HCT116 (cell line): ENCODE measurements around the gene MBD3.

ENCODE experiments used
- ATF3 ChIP-seq: IDR thresholded peaks from 2 replicates; pipeline ENCODE4 v1.6.1; 2012
- CBX3 ChIP-seq: IDR thresholded peaks from 2 replicates; pipeline ENCODE4 v1.6.1; 2012; ENCODE audit warnings: low read depth
- EGR1 ChIP-seq: IDR thresholded peaks from 2 replicates; pipeline ENCODE4 v1.6.1; 2012; ENCODE audit warnings: low read depth
- EZH2phosphoT487 ChIP-seq: fragments of 200-600 bp; IDR thresholded peaks from 2 replicates; pipeline ENCODE4 v1.6.1; 2018; ENCODE audit warnings: antibody characterized with exemption, borderline replicate concordance
- POLR2A ChIP-seq: IDR thresholded peaks from 2 replicates; pipeline ENCODE4 v1.7.0; 2011; ENCODE audit warnings: borderline replicate concordance; ENCODE audit not compliant: insufficient read depth, insufficient read length; ENCODE audit errors: extremely low read depth
- SP1 ChIP-seq: IDR thresholded peaks from 2 replicates; pipeline ENCODE4 v1.6.1; 2012; ENCODE audit warnings: low read depth
- TF ChIP-seq, protein P1 (sequence below): IDR thresholded peaks from 2 replicates; pipeline ENCODE4 v1.6.1; 2012; ENCODE audit warnings: low read depth
- TF ChIP-seq, protein P2 (sequence below), 3 experiments: fragments of 200-600 bp in 1 of 3; sonication (generic) in 1 of 3; IDR thresholded peaks in 2 of 3; conservative IDR thresholded peaks in 1 of 3; 2 replicates each; pipeline ENCODE4 v1.5.1; 2012 to 2017; ENCODE audit warnings: low read depth in 2 of 3, low read length in 2 of 3, antibody characterized with exemption in 1 of 3, borderline replicate concordance in 1 of 3, control low read depth in 1 of 3, mild to moderate bottlenecking in 1 of 3, mixed read lengths in 1 of 3, mixed run types in 1 of 3, moderate library complexity in 1 of 3; ENCODE audit not compliant: insufficient read depth in 1 of 3

DNA sequence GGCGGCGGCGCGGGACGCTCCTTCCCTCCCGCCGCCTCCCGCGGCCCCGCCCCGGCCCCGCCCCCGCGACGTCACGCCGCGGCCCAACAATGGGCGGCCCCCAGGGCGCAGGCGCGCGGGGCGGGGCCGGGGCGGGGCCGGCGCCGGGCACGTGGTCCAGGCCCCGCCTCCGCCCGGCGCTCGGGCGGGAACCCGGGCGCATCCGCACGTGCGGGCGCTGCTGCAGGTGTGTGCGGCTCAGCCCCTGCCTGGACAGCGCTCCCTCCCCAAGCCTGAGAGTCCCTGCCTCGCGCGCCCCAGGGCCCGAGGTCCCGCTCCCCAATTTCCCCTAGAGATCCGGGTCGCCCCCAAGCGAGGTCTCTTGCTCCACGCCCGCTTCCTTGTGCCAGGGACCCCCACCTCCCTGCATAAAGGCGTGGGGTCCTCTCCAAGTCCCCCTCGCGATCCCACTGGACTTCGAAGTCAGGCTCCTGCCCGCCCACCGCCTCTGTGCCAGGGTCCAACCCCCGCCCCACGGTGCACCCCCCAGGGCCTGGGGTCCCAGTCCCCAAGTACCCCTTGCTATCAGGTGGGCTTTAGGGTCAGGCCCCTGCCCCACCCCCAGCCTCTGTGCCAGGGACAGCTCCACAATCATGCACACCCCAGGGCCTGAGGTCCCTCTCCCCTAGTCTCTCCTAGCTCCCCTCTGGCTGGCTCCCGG, 24.2 kb downstream of the MBD3 start, which contains the start of gene MEX3D:
- TF ChIP-seq CBX3 = no peak; the same call in 1 of the 2 replicates
- TF ChIP-seq EGR1 = no peak
- TF ChIP-seq, protein P1, sequence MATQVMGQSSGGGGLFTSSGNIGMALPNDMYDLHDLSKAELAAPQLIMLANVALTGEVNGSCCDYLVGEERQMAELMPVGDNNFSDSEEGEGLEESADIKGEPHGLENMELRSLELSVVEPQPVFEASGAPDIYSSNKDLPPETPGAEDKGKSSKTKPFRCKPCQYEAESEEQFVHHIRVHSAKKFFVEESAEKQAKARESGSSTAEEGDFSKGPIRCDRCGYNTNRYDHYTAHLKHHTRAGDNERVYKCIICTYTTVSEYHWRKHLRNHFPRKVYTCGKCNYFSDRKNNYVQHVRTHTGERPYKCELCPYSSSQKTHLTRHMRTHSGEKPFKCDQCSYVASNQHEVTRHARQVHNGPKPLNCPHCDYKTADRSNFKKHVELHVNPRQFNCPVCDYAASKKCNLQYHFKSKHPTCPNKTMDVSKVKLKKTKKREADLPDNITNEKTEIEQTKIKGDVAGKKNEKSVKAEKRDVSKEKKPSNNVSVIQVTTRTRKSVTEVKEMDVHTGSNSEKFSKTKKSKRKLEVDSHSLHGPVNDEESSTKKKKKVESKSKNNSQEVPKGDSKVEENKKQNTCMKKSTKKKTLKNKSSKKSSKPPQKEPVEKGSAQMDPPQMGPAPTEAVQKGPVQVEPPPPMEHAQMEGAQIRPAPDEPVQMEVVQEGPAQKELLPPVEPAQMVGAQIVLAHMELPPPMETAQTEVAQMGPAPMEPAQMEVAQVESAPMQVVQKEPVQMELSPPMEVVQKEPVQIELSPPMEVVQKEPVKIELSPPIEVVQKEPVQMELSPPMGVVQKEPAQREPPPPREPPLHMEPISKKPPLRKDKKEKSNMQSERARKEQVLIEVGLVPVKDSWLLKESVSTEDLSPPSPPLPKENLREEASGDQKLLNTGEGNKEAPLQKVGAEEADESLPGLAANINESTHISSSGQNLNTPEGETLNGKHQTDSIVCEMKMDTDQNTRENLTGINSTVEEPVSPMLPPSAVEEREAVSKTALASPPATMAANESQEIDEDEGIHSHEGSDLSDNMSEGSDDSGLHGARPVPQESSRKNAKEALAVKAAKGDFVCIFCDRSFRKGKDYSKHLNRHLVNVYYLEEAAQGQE = no peak
- TF ChIP-seq POLR2A = no peak
- no peak for TF ChIP-seq EZH2phosphoT487
- TF ChIP-seq SP1 = no peak
- TF ChIP-seq, protein P2, sequence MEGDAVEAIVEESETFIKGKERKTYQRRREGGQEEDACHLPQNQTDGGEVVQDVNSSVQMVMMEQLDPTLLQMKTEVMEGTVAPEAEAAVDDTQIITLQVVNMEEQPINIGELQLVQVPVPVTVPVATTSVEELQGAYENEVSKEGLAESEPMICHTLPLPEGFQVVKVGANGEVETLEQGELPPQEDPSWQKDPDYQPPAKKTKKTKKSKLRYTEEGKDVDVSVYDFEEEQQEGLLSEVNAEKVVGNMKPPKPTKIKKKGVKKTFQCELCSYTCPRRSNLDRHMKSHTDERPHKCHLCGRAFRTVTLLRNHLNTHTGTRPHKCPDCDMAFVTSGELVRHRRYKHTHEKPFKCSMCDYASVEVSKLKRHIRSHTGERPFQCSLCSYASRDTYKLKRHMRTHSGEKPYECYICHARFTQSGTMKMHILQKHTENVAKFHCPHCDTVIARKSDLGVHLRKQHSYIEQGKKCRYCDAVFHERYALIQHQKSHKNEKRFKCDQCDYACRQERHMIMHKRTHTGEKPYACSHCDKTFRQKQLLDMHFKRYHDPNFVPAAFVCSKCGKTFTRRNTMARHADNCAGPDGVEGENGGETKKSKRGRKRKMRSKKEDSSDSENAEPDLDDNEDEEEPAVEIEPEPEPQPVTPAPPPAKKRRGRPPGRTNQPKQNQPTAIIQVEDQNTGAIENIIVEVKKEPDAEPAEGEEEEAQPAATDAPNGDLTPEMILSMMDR (IDR thresholded peaks at IDR 0.05 in 2 of 3, conservative IDR thresholded peaks at IDR 0.05 in 1 of 3; ENCODE audit: borderline replicate concordance in 1 of 3, insufficient read depth in 1 of 3, low read depth in 2 of 3, low read length in 2 of 3) = no peak
- no peak for TF ChIP-seq ATF3
